ELR (cell line): ENCODE measurements around the gene CNTFR.
"Not testable (repeated sequence)": the region's sequence is repeated elsewhere in the genome, so short reads cannot be mapped to it uniquely, and the experiment has no call there.

Source experiments
- DNase-seq: peaks from one replicate; pipeline ENCODE4 v3.0.0-alpha.2; 2015; ENCODE audit warnings: low read depth

CNTFR gene

GRCh38 chr9:34589636-34590380 is at the start of gene CNTFR:
Gene CNTFR (minus strand): TSS chr9:34589724. CDS start chr9:34568981, 20,743 bp downstream.
- no peak for DNase-seq

DNA sequence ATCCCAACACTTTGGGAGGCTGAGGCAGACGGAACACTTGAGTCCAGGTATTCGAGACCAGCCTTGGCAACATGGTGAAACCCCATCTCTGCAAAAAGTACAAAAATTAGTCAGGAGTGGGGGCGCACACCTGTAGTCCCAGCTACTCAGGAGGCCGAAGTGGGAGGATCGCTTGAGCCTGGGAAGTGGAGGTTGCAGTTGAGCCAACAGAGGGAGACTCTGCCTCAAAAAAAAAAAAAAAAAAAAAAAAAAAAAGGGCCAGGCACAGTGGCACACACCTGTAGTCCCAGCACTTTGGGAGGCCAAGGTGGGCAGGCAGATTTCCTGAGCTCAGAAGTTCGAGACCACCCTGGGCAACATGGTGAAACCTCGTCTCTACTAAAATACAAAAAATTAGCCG is 49.8 kb upstream of the CNTFR start:
- not testable (repeated sequence) for DNase-seq

GRCh38 chr9:34638138-34638445 is 48.6 kb upstream of the CNTFR start:
- no peak for DNase-seq

DNA sequence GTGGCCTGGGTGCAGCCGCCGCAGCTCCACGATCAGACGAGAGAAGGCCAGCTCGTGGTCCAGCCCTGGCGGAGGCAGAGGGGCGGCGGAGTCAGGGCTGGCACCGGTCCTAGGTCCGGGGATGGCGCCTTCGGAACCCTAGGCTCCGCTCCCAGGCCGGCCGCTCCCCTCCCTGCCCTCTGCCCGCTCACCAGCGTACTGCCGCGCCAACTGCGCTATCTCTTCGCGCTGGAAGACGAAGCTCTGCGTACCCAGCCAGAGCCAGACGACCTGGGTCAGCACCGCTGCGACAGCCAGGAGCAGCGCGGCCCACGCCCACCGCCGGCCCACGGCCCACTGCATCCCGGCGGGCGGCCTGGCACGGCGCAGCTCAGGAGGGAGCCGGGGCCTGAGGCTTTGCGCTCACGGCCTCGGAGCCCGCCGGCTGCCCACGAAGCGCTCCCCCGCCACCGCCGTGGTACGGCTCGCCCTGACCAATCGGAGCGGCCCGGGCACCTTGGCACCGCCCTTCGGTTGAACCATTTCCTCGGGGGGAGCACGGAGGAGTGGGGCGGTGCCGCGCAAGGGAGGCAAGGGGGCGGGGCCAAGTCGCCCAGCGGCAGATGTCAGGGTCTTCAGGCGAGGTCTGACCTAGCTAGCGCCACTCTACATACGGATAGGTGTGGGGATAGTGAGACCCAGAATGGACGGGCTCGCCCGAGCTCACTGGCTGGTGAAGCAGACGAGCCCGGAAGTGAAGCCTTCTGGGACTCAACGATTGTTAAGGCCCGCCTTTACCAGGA is 48.0 kb upstream of the CNTFR start, which contains the start of gene SIGMAR1:
SIGMAR1 (minus strand) TSS at position 432 of the 782 bp plus-strand sequence; CDS start at position 342, 90 bp downstream.
- peak; percentile 94 for DNase-seq

GRCh38 chr9:34636791-34637355 is 47.3 kb upstream of the CNTFR start:
- DNase-seq: peak; percentile 54

DNA sequence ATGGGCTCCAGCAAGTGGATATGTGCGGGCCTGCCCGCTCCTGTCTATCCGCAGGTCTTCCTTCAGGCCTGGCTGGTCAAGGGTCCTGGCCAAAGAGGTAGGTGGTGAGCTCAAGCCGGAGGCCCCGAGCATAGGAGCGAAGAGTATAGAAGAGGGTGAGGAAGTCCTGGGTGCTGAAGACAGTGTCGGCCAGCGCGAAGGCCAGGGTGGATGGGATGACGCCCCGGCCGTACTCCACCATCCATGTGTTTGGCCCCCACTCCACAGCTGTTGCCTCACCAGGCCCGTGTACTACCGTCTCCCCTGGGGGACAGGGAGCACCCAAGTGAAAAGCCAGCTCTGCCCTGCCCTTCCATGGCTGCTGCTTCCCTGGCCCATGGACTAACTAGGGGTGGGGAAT is 46.0 kb upstream of the CNTFR start:
- no peak for DNase-seq

GRCh38 chr9:34634551-34635248 is 45.2 kb upstream of the CNTFR start:
- DNase-seq: no peak

DNA sequence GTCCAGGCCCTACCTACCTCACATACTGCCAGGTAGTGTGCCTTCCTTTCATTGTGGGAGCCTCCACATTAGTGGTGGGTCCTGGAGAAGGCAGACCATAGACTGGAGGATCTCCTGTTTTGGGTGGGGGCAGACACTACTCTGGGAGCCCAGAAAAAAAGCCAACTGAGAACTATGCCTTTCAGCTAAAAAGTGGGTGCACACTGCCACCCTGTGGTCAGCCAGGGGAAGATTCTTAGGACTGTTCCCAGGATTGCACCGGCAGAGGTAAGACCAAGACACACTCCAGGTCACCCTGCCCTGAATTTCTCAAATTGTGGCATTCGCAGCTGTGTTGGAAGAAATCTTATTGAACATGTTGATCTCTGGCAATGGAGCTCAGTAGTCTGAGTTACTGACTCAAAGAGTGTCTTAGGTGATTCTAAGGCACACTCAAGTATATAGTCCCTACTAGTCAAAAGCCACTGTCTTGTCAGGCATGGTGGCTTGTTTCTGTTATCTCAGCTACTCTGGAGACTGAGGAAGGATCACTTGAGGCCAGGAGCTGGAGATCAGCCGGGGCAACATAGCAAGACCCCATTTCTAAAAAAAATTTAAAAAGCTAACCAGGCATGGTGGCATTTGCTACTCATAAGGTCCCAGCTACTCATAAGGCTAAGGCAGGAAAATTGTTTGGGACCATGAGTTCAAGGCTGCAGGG is 44.5 kb upstream of the CNTFR start:
- peak; percentile 74 for DNase-seq

DNA sequence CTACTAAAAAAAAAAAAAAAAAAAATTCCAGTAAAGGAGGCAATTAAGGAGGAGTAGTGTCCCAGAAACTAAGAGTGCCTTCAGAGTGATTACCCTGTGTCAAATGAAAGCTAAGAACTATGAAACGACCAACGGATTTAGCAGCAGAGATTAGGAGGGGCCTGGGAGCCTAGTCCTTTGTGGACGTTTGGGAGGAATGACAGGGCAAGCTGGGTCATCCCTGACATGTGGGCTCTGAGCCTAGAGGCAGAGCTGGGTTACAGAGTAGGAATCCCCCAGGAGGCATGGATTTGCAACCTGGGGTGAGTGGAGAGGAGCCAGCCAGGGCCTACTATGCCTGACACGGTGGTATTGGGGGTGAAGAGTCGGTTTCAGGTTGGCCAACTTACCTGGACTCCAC is 43.6 kb upstream of the CNTFR start:
- no peak for DNase-seq

- no peak for DNase-seq
These were observed 41.1 kb upstream of the CNTFR start for GRCh38 chr9:34630402-34631154.

GRCh38 chr9:34629491-34629808 is 39.9 kb upstream of the CNTFR start:
- DNase-seq: no peak

- DNase-seq: no peak
These were observed 39.3 kb upstream of the CNTFR start, which contains the start of gene ARID3C for GRCh38 chr9:34628656-34629490. Gene ARID3C (minus strand): TSS chr9:34629066. CDS start chr9:34628014, 1,052 bp downstream.

DNA sequence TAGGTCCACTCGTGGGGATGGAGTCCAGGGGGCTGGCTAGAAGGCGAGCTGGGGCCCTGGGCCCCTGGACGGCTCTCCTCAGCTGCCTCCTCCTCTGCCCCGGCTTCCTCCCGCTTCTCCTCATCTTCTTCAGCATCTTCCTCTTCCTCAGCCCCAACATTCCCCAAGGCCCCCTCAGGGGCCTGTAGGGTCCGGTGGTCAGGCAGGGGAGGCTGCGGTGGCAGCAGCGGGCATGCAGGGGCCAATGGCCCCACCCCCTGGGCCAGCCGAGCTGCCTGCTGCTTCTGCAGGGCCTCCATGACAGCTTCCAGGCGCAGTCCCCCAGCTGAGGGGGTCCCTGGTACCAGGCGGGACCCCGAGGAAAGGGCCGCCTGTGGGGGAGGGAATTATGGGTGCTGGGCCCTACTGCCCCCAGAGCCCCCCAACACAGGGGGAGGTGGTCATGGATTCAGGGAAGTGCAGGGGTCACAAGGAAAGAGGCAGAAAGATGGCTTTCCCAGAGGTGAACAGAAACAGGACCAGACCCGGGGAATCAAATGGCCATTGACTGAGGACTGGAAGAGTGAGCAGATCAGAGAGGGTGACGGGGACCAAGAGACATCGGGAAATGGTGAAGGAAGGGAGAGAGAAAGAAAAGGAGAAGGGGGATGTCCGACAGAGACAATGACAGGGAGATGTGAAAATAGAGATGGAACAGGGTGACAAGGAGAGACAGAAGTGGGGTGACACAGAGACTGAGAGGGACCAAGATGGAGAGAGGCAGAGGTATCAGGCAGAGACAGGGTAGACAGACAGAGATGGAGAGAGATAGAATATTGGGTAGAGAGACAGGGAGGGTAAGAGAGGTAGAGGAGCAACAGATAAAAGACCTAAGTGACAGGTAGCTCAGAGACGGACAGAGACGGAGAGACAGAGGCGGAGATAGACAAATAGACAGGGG is 38.5 kb upstream of the CNTFR start:
- no peak for DNase-seq

DNA sequence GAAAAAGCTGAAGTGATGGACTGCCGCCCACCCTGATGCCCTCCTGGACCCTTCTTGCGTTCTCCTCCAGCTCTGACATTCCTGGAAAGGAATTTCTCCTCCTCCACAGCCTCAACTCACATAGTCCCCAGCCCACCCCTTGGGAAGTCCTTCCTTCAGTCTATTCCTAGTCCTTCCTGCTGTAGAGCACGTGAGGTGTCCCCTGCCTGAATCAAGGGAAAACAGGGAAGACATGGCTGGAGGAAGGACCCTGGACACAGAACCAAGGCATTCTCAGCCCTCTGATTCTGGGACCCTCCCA is 35.6 kb upstream of the CNTFR start:
- no peak for DNase-seq

DNA sequence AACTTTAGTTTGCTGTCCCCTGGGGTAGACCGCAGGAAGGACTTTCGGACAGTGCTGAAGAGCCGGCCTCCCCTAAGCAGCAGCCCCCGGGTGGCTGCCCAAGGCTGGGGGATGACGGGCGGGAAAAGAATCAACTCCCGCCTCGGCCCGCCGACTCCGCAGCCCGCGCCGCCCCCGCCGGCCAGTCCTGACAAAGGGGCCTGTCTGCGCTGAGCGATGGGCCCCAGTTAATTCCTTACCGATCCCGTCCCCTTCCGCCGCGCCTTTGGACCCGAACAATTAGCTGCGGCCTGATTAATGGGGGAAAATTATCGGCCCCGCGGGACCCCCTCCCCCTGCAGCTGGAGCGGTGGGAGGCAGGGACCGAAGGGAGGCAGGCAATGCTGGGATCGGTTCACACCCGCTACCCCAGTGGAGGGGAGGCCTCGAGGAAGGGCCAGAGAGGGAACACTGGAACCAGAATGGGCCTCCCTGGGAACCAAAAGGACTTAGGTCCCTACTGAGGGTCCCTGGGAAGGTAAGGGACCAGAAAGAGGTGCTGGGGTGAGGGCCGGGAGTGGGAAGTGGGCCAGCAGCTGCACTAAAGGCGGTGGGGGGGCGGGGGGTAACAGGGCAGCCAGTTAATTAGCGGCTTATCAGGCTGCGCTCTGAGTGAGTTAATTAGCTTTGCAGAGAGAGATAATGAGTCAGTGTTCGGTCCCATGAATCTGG is 35.1 kb upstream of the CNTFR start:
- DNase-seq: no peak

DNA sequence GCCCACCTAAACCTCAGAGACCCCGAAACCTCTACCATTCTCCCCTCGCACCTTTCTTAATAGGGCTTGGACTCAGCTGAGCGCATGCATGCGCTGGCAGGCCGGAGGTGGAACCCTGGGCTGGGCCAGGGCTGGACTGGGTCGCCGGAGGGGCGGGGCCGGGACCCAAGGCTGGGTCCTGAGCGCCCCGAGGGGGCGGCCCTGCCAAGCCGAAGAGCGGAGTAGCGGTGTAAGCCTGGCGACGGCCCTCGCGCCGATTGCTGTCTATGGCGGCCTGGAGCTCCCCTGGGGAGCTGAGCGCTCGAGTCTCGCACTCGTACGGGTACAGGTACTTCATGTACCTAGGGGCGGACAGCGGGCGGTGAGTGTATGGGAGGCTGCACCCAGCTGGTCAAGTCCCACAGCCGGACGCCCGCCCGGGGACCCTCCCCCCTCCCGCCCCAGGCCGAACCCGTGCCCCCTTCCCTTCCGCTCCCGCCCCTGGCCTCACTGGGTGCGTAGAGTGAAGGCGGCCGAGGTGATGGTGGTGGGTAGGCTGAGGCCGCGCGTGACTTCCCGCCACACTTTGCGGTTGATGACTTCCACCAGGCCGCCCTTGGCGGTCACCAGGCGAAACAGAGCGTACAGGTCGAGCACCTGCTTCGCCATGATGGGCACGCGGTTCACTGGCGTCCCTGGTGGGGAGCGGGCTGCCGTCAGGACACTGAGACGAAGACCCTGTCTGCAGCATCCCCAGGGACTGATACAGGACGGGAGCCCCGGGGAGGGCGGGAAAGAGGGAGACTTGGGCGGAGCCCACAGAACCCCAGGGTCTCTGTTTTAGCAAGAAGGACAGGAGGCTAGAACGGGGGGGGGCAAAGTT is 34.1 kb upstream of the CNTFR start:
- no peak for DNase-seq
